Gastroesophageal sphincter (tissue), 4 donors: ENCODE results near the gene FAM219B. TPM values are rescaled to one million over a fixed set of nuclear protein-coding genes. Genes with fewer than 3 reads are reported as not detected.

Experiments used
- ATAC-seq: fragments of 150-250 bp; one replicate; pipeline ENCODE4 v1.9.1; 2016; ENCODE audit warnings: mild to moderate bottlenecking, moderate library complexity
- H3K27ac ChIP-seq, 4 donors: fragments of 200-600 bp; sonication (generic) in 3 of 4; 1 replicate in 3 of 4; 2 replicates in 1 of 4; pipeline ENCODE4 v1.5.1; 2016 to 2019
- H3K27me3 ChIP-seq: fragments of 200-600 bp; sonication (generic); one replicate; pipeline ENCODE4 v1.5.1; 2019
- H3K36me3 ChIP-seq, 2 donors: fragments of 200-600 bp; sonication (generic); one replicate each; pipeline ENCODE4 v1.5.1; 2019; ENCODE audit warnings: control low read depth in 1 of 2
- H3K4me1 ChIP-seq, 3 donors: fragments of 200-600 bp; sonication (generic); 1 replicate in 2 of 3; 2 replicates in 1 of 3; pipeline ENCODE4 v1.5.1; 2016 to 2019; ENCODE audit warnings: control low read depth in 2 of 3
- H3K4me3 ChIP-seq, 2 donors: fragments of 200-600 bp; sonication (generic); one replicate each; pipeline ENCODE4 v1.5.1; 2019; ENCODE audit warnings: mild to moderate bottlenecking in 1 of 2, moderate library complexity in 1 of 2
- H3K9me3 ChIP-seq, 3 donors: fragments of 200-600 bp; sonication (generic); one replicate each; pipeline ENCODE4 v1.5.1; 2017 to 2019; ENCODE audit warnings: control low read depth in 2 of 3
- CTCF ChIP-seq, 4 experiments: fragments of 200-600 bp in 2 of 4; fragments of 450-650 bp in 2 of 4; sonication (generic) in 1 of 4; IDR thresholded peaks; one replicate each; pipeline ENCODE4 v1.5.1; 2017 to 2019; ENCODE audit warnings: antibody characterized with exemption in 4 of 4, mild to moderate bottlenecking in 2 of 4, moderate library complexity in 2 of 4
- EP300 ChIP-seq: sonication (generic); formaldehyde crosslinking; IDR thresholded peaks from one replicate; pipeline ENCODE4 v1.6.1; 2017; ENCODE audit warnings: antibody characterized with exemption, mild to moderate bottlenecking
- POLR2A ChIP-seq, 2 donors: fragments of 450-650 bp; IDR thresholded peaks; one replicate each; pipeline ENCODE4 v1.6.1; 2017; ENCODE audit warnings: antibody characterized with exemption in 2 of 2, mild to moderate bottlenecking in 2 of 2, moderate library complexity in 1 of 2
- POLR2AphosphoS5 ChIP-seq: sonication (generic); formaldehyde crosslinking; IDR thresholded peaks from one replicate; pipeline ENCODE4 v1.6.1; 2017; ENCODE audit warnings: antibody characterized with exemption
- WGBS, 2 donors: methylation state at CpG; one replicate each; pipeline ENCODE4 v1.1.5; 2018; ENCODE audit warnings: low coverage in 1 of 2; 5-methylcytosine and 5-hydroxymethylcytosine counted together
- total RNA-seq, 4 donors: library from RNA; depleted of rRNA; stranded (reverse); fragments of >200 nt; gene quantifications; one replicate each; pipeline ENCODE4 v1.1.0, GENCODE V29; 2016

The FAM219B gene
- total RNA-seq, 4 donors from 2014 or later: 85.0 to 93.4 (median 88.8) TPM

- H3K27me3 ChIP-seq: no peaks in the 10 kb centered on the region
- ATAC-seq: no peak
- no peaks in the 10 kb centered on the region for H3K36me3 ChIP-seq
- H3K4me1 ChIP-seq: peaks cover 0 to 60% (median 27%) of the 10 kb centered on the region in 3 donors
- no peaks in the 10 kb centered on the region for H3K9me3 ChIP-seq
- no peak overlapping the region for H3K4me3 ChIP-seq
- peak overlapping the region in 2 of 4 donors; percentile 52 to 53 for H3K27ac ChIP-seq
- TF ChIP-seq POLR2A (IDR thresholded peaks at IDR 0.05) (no peak), POLR2AphosphoS5 (no peak)
- 20 to 43% methylated on average over 1 to 4 of the region's 11 CpGs for WGBS, 2 donors
Observed at GRCh38 chr15:74863239-74864056, 43.2 kb downstream of the FAM219B start.

- ATAC-seq: no peak
- no peaks in the 10 kb centered on the region for H3K9me3 ChIP-seq
- TF ChIP-seq CTCF (IDR thresholded peaks at IDR 0.05) (no peak), POLR2A (IDR thresholded peaks at IDR 0.05) (no peak), EP300 (no peak), POLR2AphosphoS5 (no peak)
- WGBS, 2 donors: 20 to 64% methylated on average over 1 to 4 of the region's 4 CpGs
- peaks cover 0 to 50% (median 15%) of the 10 kb centered on the region in 3 donors for H3K4me1 ChIP-seq
- H3K36me3 ChIP-seq: peaks cover 0 to 13% of the 10 kb centered on the region in 2 donors
- H3K27ac ChIP-seq: no peak overlapping the region
- no peaks in the 10 kb centered on the region for H3K27me3 ChIP-seq
- H3K4me3 ChIP-seq: no peak overlapping the region
Observed at GRCh38 chr15:74858369-74858740, 48.3 kb downstream of the FAM219B start.

GRCh38 chr15:74857671-74858368, 48.8 kb downstream of the FAM219B start:
- no peak for TF ChIP-seq CTCF (IDR thresholded peaks at IDR 0.05)
- H3K9me3 ChIP-seq: no peaks in the 10 kb centered on the region
- H3K4me1 ChIP-seq: peaks cover 0 to 44% (median 15%) of the 10 kb centered on the region in 3 donors
- H3K27ac ChIP-seq: no peak overlapping the region
- ATAC-seq: no peak
- H3K36me3 ChIP-seq: peaks cover 0 to 18% of the 10 kb centered on the region in 2 donors
- no peak overlapping the region for H3K4me3 ChIP-seq
- H3K27me3 ChIP-seq: no peaks in the 10 kb centered on the region
- 45 to 52% methylated on average over 5 to 6 of the region's 9 CpGs for WGBS, 2 donors

GRCh38 chr15:74857082-74857655, 49.5 kb downstream of the FAM219B start:
- Histone ChIP-seq H3K9me3 (no peaks in the 10 kb centered on the region), H3K4me1 (peaks cover 0 to 44% (median 15%) of the 10 kb centered on the region in 3 donors), H3K4me3 (no peak overlapping the region), H3K27me3 (no peaks in the 10 kb centered on the region), H3K27ac (no peak overlapping the region), H3K36me3 (peaks cover 0 to 25% of the 10 kb centered on the region in 2 donors)
- ATAC-seq: no peak
- WGBS, 2 donors: 38% methylated on average over 1 of the region's 5 CpGs; no CpG with 5 or more reads in 1 of the 2 donors
- no peak for TF ChIP-seq CTCF (IDR thresholded peaks at IDR 0.05)
- no peak for TF ChIP-seq EP300

- no peaks in the 10 kb centered on the region for H3K9me3 ChIP-seq
- TF ChIP-seq POLR2AphosphoS5 (no peak), POLR2A (IDR thresholded peaks at IDR 0.05) (no peak), EP300 (no peak)
- no peak for ATAC-seq
- H3K4me1 ChIP-seq: peaks cover 0 to 44% (median 15%) of the 10 kb centered on the region in 3 donors
- no peak overlapping the region for H3K27ac ChIP-seq
- H3K27me3 ChIP-seq: no peaks in the 10 kb centered on the region
- H3K4me3 ChIP-seq: no peak overlapping the region
- H3K36me3 ChIP-seq: peaks cover 0 to 31% of the 10 kb centered on the region in 2 donors
- WGBS, 2 donors: 83% methylated on average over 1 of the region's 1 CpG; no CpG with 5 or more reads in 1 of the 2 donors
Observed at GRCh38 chr15:74856537-74856936, 50.1 kb downstream of the FAM219B start.
